OCI-M2 (cell line): Measurements from ENCODE around the gene PCDH12.
"Not testable (repeated sequence)": the region's sequence is repeated elsewhere in the genome, so short reads cannot be mapped to it uniquely, and the experiment has no call there.

ENCODE experiments used
- DNase-seq: peaks from one replicate; lab custom pipeline; 2025; ENCODE audit not compliant: unreplicated experiment; lab: John Stamatoyannopoulos, UW

PCDH12 gene

DNA sequence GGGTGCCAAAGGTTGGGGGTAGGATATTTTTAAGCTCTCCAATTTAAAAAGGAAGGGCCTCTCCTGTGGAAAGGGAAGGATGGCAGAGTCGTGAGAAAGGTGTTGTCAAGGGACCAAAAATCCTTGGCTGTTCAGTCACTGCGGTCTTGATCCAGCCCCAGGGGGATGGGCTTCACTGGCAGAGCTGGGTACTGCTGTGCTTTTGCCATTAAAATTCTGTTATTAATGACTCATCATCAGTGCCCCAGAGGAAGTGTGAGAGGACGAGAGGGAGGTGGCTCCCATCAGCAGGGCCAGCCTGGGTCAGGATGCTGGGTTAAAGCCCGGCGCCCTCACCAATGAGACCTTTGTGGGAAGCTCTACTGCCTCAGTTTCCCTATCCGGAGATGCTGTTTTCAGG is 16.7 kb downstream of the PCDH12 start:
- DNase-seq, result no peak

DNA sequence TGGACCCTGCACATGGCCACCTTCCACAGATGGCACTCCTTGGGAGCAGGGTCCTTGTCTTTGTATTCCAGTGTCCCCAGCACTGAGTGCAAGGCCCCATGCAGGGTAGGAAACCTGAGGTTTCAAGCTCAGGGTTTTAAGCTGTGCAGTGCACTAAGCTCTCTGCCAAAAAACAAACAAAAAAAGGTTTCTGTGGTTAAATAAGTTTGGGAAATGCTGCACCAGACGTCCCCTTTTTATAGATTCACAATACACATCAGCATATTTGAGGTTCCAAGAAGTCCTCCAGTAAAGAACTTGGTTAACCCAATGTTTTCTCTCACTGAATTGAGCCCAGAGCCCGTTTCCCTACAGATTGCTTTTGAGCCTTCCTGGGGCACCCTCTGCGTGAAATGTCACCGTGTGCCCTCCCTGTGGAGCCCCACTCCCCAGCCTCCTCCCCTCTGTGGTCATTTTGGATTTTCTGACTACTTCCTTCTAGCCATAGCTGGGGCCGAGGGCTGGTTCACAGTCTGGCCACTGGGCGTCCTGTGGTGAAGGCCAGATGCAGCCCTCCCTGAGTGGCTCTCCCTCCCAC is 17.2 kb downstream of the PCDH12 start:
- no peak for DNase-seq

DNA sequence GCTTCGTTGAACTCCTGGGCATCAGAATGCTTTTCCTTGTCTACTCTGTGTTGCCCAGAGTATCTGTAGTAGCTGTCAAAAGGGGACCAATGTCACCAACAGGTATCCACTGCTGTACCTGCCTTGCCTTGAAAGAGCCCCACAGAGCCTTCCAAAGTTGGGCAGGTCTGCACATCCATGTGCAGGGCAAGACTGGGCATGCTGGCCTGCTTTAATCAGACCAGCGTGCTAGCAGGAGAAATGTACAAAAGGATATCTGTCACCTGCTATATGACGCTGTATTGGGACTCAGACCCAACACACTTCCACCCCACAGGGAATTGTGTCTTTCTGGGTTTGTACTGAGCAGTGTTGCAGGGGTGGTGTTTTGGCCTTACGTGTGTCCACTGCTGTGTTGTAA is 22.5 kb downstream of the PCDH12 start:
- DNase-seq, result no peak

DNA sequence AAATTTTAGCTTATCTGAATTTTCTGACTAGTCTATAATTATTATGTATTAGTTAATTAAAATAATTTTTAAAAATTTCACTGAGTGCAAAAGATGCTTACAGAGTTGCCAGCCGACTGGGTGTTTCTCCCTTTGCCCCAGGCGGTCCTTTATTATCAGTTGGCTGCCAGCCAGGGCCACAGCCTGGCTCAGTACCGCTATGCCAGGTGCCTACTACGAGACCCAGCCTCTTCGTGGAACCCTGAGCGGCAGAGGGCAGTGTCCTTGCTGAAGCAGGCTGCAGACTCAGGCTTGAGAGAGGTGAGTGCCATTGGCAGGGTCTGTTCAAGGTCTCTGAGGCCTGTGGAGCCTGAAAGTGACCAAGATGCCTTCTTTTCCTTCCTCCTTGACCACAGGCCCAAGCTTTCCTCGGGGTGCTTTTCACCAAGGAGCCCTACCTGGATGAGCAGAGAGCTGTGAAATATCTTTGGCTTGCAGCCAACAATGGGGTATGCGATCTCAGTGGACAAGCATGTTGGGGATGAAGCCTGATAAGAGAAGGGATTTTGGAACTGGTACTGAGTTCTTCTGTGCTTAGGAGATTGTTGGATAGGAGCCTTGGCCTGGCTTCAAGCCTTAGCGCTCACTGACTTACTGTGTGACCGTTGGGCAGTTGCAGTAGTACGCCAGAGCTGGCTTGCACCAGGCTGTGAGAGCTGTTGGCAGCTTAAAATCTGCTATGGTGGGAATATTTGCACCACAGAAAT is 23.7 kb downstream of the PCDH12 start:
- DNase-seq, result no peak

DNA sequence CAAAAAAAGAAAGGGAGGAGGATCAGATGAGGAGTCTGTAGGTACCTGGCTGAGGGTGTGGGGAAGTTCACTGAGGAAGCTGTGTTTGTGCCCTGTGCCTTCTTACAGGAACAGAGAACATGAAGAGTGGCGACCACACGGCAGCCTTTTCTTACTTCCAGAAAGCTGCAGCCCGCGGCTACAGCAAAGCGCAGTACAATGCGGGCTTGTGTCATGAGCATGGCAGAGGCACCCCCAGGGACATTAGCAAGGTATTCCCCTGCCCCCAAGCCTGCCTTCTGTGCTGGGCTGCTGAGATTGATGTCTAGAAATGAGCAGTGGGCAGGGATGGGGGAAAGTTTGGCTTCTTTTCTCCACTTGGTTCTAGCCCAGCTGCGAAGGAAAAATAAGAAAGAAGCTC is 24.9 kb downstream of the PCDH12 start:
- no peak for DNase-seq

DNA sequence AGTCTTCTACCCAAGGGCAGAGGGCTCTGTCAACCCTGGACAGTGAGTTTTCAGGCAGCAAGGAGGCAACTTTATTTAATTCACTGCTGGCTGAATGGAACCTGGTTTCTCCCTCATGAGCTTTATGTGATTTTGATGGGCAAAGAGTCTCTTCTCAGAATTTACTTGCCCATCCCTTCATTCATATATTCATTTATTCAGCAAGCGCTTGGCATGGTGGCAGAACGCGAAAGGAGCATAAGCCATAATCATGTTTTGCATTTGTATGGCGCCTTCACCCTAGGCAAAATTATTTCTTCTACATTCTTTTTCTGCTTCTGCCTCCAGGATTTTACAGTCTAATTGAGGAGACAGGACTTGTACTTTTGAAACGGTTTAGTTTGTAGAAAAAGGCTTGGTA is 26.3 kb downstream of the PCDH12 start:
- no peak for DNase-seq

DNA sequence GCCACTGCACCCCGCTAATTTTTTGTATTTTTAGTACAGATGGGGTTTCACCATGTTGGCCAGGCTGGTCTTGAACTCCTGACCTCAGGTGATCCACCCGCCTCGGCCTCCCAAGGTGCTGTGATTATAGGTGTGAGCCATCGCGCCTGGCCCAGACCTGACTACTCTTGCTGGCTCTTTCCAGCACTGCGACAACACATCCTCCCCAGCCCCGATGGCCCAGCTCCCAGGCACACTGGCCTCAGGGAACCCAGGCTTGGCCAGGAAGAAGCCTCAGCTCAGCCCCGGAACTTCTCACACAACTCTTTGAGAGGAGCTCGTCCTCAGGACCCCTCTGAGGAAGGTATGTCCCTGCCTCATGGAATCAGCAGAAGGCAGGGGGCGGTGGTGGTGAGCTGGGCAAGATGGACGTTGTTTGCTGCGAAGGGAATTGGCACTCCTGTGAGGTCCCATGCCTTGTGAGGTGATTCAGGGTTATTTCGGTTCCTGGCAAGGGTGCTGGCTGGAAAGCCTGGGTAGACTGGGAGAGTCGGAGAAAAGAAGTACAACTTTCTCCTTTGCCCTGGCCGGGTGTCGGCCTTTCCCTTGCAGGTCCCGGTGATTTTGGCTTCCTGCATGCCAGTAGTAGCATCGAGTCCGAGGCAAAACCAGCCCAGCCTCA is 28.5 kb downstream of the PCDH12 start:
- DNase-seq, result no peak

DNA sequence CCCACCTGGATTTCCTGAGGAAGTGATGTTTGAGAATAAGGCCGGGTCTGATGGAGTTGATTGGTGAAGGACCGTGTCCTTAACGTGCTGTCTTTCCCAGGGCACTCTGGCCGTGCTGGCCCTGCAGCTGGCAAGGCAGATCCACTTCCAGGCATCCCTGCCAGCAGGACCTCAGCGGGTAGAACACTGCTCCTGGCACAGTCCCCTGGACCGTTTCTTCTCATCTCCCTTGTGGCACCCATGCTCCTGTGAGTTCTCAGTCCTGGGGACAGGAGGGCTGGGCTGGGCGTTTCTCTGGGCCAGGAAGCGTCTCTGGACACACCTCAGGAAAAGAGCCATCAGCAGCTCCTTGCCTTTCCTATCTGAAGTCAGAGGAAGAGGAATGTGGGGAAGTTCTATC is 30.0 kb downstream of the PCDH12 start:
- no peak for DNase-seq

DNA sequence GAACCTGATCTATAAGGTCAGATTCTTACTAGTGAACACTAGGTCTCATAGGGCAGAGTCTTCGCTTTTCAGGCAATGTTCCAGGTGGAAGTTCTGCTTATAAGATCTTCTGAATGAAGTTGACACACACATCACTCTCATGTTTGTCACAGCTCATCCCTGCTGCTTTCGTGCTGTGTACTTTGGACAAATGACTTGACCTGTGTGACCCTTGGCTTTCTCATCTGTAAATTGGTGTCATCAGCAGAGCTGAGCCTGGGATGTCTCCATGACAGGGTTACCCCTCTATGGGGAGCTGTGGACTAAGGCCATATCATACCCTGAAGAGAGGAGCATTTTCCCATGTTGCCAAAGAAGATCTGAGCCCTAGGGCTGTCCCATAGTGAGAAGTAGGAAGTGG is 31.6 kb downstream of the PCDH12 start:
- DNase-seq, result no peak

DNA sequence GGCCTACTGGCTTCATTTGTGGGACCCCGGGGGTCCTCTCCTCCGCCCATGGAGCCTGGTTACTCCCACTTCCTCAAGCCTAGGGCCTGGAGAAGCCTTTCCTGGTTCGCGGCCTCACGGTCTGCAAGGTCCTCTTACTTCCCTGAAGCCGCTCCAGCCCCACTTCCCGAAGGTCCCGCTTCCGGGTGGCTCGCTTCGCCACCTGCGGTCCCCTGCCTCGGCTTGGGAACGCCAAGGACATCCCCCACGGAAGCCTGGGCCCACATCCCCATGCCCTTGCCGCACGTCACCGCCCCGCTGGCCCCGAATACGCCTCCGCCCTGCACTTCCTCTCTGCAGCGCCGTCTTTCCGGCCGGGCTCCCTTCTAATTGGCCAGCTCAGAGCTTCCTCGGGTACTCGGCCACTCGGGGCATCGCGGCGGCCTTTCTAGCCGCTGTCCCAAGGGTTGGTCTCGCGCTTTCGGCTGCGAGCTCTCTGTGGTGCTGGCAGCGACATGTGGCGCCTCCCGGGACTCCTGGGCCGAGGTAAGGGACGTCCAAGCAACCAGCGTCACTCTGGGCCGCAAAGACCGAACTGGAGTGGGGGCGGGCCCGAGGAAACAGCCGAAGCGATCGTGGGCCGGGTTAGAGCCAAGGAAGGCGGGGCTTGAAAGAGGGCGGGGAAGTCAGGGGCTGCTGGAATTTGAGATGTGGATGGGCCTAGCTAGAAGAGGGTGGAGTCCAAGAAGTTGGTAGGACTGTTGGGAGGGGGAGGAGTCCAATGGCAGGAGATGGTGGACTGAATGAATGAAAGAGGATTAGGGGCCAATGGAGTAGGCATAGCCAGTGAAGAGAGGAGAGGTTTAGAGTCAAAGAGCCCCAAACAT is 34.3 kb downstream of the PCDH12 start, which contains the start of gene DELE1:
TSS of gene DELE1 (plus strand) at position 424 of the 866 bp plus-strand sequence. CDS start at position 495, 71 bp downstream.
- DNase-seq, result peak; percentile 77

DNA sequence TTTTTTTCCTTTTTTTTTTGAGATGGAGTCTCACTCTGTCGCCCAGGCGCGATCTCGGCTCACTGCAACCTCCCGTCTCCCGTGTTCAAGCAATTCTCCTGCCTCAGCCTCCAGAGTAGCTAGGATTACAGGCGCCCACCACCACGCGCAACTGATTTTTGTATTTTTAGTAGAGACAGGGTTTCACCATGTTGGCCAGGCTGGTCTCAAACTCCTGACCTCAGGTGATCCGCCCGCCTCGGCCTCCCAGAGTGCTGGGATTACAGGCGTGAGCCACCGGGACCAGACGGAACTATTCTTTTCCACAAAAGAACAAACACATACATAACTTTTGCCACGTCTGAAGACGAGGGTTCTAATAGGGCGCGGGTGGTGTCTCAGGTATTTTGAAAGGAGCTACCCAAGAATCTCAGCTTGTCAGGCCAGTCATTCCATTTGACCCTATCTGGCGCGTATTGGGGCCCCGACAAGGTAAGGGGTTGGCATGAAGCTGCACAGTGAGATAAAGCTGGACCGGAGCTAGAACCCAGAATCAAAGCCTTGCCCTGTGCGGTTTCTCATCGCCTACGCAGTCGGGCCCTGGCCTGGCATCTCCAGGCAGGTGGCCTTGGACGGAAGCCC is 35.1 kb downstream of the PCDH12 start:
- not testable (repeated sequence) for DNase-seq

DNA sequence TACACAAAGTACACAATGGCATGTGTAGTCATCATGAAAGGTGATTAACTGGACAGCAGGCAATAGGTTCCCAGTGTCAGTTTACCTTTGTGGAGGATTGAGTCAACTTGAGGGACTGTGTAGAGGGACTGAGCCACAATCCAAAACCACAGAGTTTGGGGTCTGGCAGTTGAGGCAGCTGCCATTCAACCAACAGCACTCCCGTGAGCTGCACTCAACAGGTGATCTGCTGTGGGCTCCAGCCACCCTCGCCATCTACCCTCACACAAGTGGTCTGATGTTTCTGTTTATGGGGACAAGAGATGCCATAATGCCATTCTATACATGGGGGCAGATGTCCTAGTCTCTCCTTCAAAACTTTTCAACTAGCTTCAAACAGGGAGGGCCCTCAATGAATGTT is 37.2 kb downstream of the PCDH12 start:
- no peak for DNase-seq

DNA sequence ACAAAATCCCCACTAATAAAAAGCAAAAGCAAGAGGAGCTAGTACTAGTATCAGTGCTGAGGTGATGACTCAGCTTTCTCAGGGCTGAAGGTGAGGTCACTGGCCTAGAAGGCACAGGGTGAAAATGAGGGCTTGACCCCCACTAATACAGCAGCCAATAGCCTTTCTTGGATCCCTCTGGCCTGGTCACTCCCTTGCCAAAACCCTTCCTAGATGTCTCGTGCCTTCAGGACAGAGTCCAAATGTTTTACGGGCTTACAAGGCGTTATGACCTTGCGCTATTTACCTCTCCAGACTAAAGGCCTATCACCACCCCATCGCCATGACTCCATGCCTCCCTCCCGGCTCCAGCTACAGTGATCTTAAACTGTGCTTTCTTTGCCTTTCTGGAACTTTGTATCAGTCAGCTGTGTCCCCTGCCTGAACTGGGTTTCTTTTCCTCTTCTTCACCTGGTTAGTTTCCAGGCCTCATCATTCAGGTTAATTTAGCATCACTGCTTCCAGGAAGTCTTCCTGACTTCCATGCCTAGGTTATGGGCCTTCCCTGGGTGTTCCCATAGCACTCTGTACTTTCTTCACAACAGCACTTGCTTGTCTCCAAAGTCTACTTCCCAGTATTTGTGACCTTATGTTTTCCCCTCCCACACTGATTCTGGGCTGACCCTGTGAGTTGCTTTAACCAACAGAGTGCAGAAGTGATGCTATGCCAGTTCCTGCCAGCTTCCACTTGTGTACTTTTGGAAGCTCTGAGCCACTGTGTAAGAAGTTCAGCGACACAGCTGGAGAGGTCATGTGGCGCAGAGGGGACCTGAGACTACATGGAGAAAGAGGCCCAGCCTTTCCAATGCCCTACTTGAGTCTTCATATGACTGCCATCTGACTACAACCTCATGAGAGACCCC is 38.5 kb downstream of the PCDH12 start:
- no peak for DNase-seq

DNA sequence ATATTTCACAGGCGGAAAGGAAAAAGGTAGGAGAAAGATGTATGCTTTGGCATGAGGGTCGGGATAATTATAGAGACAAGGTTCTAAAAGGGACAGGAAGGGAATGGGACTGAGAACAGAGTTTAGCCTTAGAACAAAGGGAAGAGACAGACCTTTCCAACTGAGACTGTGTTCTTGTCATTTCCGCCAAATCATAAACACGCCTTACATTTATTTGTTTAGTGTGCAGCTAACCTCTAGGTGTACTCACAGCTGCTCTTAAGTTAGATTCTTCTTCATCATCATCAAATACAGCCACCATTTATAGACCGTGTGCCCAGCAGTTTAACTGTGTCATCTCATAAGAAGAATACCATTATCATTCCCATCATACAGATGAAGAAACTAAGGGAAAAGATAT is 40.2 kb downstream of the PCDH12 start:
- no peak for DNase-seq

DNA sequence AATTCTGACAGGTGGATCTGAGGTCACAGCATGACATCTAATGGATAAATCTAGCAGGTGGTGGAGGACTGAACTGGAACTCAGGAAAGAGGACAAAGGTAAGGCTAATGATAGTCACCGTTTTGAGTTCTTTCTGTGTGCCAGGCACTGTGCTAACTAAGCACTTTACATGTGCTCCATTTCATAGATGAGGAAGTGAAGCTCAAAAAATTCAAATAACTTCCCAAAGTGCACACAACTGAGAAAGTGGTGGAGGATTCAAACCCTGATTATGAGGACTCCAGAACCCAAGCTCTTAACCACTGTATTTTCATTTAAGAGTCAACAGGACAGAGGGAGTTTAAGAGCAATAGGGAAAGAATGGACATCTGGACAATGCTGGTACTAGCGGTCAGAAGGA is 41.5 kb downstream of the PCDH12 start:
- DNase-seq, result no peak

DNA sequence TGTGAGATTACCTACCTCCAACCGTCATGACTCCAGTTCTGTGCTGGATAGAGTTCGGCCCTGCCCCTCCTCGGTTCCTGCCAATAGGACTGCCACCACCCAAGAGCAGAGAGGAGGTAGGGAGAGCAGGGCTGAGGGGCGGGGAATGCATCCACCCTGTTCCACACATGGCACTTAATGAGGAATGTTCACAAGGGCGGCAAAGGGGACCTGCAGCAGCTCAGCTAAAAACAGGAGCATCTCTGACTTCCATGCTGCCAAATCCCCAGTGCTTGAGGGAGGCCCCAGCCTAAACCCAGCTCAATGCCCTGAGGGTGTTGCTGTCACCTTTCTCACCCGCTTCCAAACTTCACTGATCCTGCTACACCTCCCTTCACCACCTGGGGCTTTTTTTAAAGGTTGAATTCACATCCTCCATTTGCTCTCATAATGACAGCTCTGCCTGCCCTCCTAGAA is 42.1 kb downstream of the PCDH12 start:
- DNase-seq, result no peak

DNA sequence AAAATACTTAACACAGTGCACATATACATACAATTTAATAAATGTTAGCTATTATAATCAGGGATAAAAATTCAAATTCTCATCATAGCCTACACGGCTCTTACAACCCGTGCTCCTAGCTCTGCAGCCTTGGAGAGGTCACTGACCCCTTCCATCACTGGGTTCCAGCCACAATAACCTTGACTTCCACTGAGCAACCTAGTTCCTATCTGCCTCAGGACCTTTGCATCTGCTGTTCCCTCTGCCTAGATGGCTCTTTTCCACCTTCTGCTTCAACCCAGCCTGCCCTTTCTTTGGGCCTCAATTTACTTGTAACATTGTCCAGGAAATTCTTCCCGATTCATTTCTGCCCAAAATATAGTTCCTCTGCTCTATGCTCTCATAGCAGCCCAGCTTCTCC is 43.2 kb downstream of the PCDH12 start:
- DNase-seq, result no peak

DNA sequence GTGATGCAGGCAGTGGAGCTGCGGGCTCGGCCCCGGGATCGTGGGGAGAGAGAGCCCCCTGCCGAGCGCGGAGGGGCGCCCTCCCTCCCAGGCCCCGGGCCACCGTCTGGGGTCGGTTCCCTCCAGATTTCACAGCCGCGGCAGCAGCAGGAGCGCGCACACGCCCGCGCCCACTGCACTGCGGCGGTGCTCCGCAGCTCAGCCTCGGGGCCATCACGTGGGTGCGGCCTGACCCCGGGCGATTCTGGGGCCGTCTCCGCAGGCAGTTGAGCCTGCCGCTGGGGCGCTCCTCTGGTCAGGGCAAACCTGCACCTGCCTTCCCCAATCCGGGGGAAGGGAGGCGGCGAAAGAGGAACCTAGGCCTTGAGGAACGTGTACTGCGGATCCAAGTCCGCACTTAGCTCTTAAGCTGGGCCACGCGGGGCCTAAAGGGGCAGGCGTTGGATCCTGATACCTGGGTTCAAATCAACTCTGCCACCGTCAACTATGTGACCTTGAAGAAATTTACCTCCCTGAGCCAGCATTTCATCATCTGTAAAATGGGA is 43.7 kb downstream of the PCDH12 start:
- no peak for DNase-seq

DNA sequence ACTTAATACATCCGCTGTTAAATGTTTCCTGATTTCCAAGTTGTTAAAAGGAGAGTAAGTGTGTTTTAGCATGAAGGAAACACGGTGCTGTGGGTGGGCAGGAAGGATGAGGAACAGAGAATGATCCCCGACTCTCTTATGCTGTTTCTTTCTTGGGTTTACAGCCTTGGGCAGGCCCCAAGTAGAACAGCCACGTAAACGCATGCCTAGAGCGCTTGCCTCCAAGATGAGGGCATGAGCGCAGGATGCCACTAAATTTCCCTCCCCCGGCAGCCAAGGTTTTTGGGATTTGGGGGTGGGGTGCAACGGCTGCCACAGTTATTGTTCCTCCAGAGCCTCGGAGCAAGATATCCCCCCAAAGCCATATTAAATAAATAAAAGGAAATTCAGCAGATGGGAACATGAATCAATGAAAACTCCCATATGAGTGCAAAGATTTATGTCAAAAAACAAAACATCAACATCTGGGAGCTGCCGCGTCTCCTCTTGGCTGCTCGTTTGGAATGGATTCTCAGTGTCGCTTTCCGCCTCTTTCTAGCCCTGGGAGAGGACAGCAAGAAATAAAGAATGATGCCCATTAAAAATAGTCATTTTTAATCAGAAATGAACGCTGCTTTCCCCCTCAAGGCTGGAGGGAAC is 44.3 kb downstream of the PCDH12 start:
- no peak for DNase-seq
